COLO829 (cell line): ENCODE data around the gene STBD1.
"Not testable (repeated sequence)": the region's sequence is repeated elsewhere in the genome, so short reads cannot be mapped to it uniquely, and the experiment has no call there.

ENCODE experiments used
- DNase-seq: peaks from one replicate; pipeline ENCODE4 v3.0.0; 2012; ENCODE audit warnings: low spot score

Gene STBD1

DNA sequence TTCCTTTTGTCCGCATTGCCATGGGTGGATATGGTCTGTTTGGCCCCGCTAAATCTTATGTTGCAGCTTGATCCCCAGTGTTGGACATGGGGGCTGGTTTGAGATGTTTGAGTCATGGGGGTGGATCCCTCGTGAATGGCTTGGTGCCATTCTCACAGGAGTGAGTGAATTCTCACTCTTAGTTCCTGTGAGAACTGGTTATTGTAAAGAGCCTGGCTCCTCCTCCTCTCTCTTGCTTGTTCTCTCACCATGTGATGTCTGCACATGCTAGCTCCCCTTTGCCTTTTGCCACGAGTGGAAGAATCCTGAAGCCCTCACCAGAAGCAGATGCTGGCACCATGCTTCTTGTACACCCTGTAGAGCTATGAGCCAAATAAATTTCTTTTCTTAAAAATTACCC lies 22.6 kb upstream of the STBD1 start:
- no peak for DNase-seq

DNA sequence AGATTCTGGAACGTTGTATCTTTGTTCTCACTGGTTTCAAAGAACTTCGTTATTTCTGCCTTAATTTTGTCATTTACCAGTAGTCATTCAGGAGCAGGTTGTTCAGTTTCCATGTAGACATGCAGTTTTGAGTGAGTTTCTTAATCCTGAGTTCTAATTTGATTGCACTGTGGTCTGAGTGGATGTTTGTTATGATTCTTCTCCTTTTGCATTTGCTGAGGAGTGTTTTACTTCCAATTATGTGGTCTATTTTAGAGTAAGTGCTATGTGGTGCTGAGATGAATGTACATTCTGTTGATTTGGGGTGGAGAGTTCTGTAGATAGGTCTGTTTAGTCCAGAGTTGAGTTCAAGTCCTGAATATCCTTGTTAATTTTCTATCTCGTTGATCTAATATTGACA lies 18.7 kb upstream of the STBD1 start:
- DNase-seq, result not testable (repeated sequence)

- DNase-seq, result no peak
Observed at GRCh38 chr4:76292730-76293129, 13.8 kb upstream of the STBD1 start.

GRCh38 chr4:76293772-76294171 lies 12.8 kb upstream of the STBD1 start:
- no peak for DNase-seq

DNA sequence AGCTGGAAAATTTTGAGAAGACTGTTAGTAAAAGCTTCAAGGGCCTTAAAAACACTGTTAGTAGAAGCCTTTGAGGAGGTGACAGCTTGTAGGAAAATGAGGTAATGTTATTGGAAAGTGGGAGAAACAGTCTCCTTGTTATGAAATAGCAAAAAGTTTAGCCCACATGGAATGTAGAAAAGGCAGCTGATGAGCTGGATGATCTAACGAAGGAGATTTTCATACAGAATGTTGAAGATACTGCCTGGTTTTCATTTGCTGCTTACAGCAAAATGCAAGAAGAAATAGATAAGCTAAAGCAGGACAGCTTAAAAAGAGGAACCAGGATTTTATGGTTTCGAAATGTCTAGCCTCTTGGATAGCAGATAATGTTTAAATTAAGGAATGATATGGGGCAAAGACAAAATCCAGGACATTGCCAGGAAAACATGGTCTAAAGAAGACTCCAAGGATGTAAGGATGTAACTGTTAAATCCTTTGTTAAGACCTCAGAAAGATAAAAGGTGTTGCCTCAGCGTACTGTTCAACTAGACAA lies 10.2 kb upstream of the STBD1 start:
- DNase-seq, result no peak

GRCh38 chr4:76298227-76298626 lies 8.3 kb upstream of the STBD1 start:
- no peak for DNase-seq

DNA sequence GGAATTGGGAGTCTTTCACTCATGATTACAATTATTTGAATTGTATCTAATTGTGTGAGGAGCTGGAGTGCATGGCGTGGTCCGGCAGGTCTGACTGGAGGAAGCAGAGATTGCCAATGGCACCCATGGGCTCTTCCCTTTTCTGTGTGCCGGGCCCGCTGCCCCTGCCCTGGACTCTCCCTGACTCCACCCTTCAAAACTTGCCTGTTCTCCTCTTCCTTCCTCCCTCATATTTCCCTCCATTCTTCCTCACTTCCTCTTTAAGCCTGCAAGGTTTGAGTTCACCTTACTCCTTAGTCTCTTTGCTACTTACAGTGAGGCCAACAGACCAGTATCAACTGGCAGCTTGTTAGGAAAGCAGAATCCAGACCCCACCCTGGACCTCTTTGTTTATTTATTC lies 6.5 kb upstream of the STBD1 start:
- DNase-seq, result no peak

DNA sequence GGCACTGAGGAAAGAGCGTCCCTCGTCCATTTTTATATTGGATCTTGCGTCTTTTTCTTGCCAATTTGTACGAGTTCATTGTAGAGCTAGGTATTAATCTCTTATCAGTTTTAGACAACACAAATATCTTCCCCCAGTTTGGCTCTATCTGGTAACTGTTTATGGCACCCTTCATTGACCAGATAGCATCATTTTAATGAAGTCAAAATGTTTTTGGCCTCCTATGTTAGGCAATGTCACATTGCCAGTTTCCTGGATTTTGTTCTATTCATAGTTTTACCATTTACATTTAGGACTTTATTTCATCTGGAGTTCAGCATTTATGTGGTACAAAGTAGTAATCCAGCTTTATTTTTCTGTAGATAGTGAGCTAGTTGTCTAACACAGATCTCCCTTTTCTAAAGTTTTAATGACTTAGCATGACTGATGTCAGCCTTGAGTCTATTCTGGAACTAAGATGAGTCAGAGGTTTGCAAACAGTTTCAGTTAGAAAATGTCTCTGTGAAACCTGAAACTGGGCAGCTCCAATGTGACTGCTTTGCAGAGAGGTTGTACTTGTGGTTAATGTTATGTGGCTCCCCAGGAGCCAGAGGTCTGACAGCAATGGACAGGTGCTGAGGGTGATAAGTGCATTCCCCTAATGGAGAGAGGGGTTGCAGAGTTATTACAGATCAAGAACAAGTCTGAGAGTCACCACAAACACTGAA lies 5.3 kb upstream of the STBD1 start:
- peak; percentile 80 for DNase-seq

GRCh38 chr4:76301775-76302162 lies 4.8 kb upstream of the STBD1 start:
- DNase-seq, result no peak

- no peak for DNase-seq
Observed at GRCh38 chr4:76302826-76303438, 3.6 kb upstream of the STBD1 start.

- no peak for DNase-seq
Observed at GRCh38 chr4:76305033-76305687, 1.4 kb upstream of the STBD1 start.

DNA sequence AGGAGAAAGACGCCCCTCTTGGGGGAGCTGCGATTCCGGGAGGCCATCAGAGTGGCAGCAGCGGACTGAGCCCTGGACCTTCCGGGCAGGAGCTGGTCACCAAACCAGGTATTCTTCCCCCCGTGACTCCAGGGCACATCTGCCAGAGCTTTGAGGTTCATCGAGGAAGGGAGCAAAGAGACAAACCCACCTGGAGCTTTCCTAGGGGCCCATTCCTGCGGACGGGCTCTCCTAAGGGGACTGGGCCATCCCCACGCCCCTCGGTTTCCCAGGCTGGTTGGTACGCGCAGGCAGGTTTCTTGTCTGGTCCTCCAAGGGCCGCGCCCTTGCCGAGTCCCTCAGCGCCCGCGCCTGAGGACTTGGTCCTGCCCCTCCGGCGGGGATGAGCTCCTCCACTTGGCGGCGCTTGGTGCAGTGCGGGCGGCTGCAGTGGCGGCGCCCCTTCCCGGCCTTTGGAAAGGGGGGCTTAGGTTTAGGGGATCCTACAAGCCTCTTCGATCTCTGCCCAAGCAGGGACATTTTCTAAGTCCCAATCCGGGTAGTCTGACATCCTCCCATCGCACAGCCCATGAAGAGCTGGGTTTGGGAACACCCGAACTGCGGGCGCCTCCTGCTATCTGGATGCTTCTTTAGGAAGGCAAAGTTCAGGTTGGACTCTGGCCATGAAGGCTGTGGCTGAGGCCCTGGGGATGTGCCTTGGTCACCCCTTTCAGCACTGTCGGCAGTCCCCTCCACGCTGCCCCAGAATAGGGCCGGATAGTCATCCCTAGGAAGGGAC lies 538 bp downstream of the STBD1 start:
- no peak for DNase-seq

DNA sequence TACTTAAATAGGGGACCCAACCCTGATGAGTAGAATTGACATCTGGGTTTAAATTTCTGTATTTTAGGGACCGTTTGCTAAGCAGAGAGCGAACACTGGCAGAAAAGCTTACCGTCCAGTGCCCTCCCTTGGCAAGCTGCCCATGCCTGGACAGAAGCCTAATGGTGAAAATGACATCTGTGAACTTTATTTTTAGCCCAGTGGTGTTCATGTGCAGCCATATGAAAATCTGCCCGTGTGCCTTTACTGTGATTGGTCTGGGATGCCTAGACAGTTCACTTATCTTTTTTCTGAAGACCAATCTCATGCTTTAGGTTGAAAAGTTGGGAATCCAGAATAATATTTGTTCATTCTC lies 1.1 kb downstream of the STBD1 start:
- no peak for DNase-seq

- no peak for DNase-seq
Observed at GRCh38 chr4:76308548-76308947, 2.0 kb downstream of the STBD1 start.

GRCh38 chr4:76309939-76310550 lies 3.5 kb downstream of the STBD1 start:
- DNase-seq, result no peak

DNA sequence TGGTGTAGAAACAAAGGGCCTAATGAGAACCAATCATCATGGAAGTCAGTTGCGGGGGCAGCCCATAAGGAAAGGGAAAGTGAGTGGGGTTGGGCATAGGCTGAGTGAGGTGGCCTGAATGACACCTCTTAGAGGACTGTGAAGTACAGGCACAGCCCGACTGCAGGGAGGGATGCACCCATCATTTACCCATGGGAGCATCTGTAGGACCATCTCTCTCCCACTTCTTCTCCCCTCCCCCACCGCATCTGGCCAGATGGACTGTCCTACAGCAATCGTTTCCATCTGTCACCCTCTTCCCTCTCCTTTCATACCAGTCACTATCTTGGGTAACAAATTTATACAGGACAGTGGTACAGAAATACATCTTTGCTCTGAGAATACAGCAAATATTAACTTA lies 4.2 kb downstream of the STBD1 start:
- no peak for DNase-seq

DNA sequence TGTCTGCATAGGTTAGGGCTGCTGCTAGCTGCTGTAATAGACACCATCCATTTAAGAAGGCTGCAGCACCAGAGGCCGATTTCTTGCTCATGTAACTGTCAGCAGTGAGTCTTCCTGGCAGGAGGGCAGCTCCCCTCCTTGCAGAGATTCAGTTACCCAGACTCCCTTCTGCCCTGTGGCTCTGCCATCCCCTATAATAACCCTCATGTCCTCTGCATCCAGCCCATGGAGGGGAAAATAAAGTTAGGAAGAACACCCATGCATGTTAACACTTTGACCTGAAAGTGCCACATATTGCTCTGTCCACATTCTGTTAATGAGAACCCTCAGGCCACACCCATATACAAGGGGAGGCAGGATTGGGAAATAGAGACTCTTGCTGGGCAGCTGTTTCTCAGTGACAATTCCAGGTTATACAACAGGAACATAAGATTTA lies 5.4 kb downstream of the STBD1 start:
- DNase-seq, result no peak

GRCh38 chr4:76312457-76312856 lies 5.9 kb downstream of the STBD1 start:
- no peak for DNase-seq

DNA sequence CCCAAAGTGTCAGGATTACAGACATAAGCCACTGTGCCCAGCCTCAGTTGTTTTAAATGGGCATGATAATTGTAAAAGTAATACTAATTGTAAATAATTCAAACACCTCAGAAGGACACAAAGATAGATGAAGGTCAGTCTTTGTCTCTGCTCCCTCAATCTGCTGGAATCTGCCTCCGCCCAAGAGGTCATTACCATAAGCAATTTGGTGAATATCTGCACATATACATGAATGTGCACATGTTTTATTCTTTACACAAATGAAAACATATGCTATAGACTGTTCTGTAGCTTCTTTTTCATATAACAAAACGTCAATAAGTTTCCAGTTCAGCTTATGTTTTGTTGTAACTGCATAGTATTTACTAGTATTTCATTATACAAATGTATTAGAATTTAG lies 7.0 kb downstream of the STBD1 start:
- DNase-seq, result no peak

GRCh38 chr4:76315267-76315918 lies 8.9 kb downstream of the STBD1 start:
- no peak for DNase-seq

DNA sequence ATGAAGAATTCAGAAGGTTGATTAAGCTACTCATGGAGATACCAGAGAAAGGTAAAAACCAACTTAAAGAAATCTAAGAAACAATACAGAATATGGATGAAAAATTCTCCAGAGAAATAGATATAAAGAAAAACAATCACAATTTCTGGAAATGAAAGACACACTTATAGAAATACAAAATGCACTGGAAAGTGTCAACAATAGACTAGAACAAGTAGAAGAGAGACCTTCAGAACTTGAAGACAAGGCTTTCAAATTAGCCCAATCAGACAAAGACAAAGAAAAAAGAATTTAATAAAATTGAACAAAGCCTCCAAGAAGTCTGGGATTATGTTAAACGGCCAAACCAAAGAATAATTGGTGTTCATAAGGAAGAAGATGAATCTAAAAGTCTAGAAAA lies 9.6 kb downstream of the STBD1 start:
- no peak for DNase-seq

GRCh38 chr4:76322236-76322635 lies 15.7 kb downstream of the STBD1 start:
- DNase-seq, result no peak
